ENCODE measurements around the gene HELT.

GRCh38 chr4:185020293-185020808 is 2.1 kb downstream of the HELT start:
- TF ChIP-seq MYBL2 (CRISPR knock-in tag; IDR thresholded peaks at IDR 0.05) (no peak), SMAD3 (CRISPR knock-in tag; IDR thresholded peaks at IDR 0.05; ENCODE audit: borderline replicate concordance) (no peak), E2F4 (CRISPR knock-in tag; IDR thresholded peaks at IDR 0.05; ENCODE audit: borderline replicate concordance, low read depth) (no peak), ESRRA (CRISPR knock-in tag; IDR thresholded peaks at IDR 0.05; ENCODE audit: borderline replicate concordance) (no peak), E2F5 (CRISPR knock-in tag; IDR thresholded peaks at IDR 0.05) (no peak), NFYB (CRISPR knock-in tag; conservative IDR thresholded peaks at IDR 0.05; ENCODE audit: low read depth) (no peak), JUN (CRISPR knock-in tag; IDR thresholded peaks at IDR 0.05) (no peak), GABPB1 (CRISPR knock-in tag; IDR thresholded peaks at IDR 0.05) (no peak)
- TF ChIP-seq, protein P1, sequence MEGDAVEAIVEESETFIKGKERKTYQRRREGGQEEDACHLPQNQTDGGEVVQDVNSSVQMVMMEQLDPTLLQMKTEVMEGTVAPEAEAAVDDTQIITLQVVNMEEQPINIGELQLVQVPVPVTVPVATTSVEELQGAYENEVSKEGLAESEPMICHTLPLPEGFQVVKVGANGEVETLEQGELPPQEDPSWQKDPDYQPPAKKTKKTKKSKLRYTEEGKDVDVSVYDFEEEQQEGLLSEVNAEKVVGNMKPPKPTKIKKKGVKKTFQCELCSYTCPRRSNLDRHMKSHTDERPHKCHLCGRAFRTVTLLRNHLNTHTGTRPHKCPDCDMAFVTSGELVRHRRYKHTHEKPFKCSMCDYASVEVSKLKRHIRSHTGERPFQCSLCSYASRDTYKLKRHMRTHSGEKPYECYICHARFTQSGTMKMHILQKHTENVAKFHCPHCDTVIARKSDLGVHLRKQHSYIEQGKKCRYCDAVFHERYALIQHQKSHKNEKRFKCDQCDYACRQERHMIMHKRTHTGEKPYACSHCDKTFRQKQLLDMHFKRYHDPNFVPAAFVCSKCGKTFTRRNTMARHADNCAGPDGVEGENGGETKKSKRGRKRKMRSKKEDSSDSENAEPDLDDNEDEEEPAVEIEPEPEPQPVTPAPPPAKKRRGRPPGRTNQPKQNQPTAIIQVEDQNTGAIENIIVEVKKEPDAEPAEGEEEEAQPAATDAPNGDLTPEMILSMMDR (IDR thresholded peaks at IDR 0.05): no peak
- TF ChIP-seq, protein P2, sequence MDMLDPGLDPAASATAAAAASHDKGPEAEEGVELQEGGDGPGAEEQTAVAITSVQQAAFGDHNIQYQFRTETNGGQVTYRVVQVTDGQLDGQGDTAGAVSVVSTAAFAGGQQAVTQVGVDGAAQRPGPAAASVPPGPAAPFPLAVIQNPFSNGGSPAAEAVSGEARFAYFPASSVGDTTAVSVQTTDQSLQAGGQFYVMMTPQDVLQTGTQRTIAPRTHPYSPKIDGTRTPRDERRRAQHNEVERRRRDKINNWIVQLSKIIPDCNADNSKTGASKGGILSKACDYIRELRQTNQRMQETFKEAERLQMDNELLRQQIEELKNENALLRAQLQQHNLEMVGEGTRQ (CRISPR knock-in tag; IDR thresholded peaks at IDR 0.05): no peak
